Endothelial cell of umbilical vein (primary cell): ENCODE results near the gene DEPDC4.

Experiments
- EZH2 ChIP-seq: IDR thresholded peaks from 2 replicates; pipeline ENCODE4 v1.6.1; 2012; ENCODE audit warnings: borderline replicate concordance, low read depth, mild to moderate bottlenecking, moderate library complexity, low read length, inconsistent platforms; ENCODE audit not compliant: severe bottlenecking
- FOS ChIP-seq: IDR thresholded peaks from 2 replicates; pipeline ENCODE4 v1.6.1; 2011; ENCODE audit warnings: mild to moderate bottlenecking, low read length, moderate library complexity, borderline replicate concordance; ENCODE audit not compliant: insufficient read depth
- GATA2 ChIP-seq: IDR thresholded peaks from 2 replicates; pipeline ENCODE4 v1.7.0; 2011; ENCODE audit warnings: low read depth, mild to moderate bottlenecking, moderate library complexity, mixed read lengths, low read length; ENCODE audit not compliant: insufficient read length, insufficient read depth
- JUN ChIP-seq: IDR thresholded peaks from 2 replicates; pipeline ENCODE4 v1.6.1; 2011; ENCODE audit warnings: borderline replicate concordance, low read depth; ENCODE audit not compliant: insufficient read length, insufficient read depth
- MYC ChIP-seq: IDR thresholded peaks from one replicate; pipeline ENCODE4 v1.6.1; 2011; ENCODE audit warnings: mild to moderate bottlenecking, low read depth, low read length
- POLR2A ChIP-seq: IDR thresholded peaks from 2 replicates; pipeline ENCODE4 v1.6.1; 2012; ENCODE audit warnings: low read depth, mild to moderate bottlenecking, control low read depth, low read length
- POLR2AphosphoS5 ChIP-seq: IDR thresholded peaks from 2 replicates; pipeline ENCODE4 v1.6.1; 2012; ENCODE audit warnings: low read depth, mild to moderate bottlenecking, control low read depth, low read length, moderate library complexity; ENCODE audit not compliant: insufficient read depth
- TF ChIP-seq, protein P1 (sequence below), 2 donors: IDR thresholded peaks; 1 replicate in 1 of 2; 2 replicates in 1 of 2; pipeline ENCODE4 v1.5.1; 2011; ENCODE audit warnings: low read length in 2 of 2, mild to moderate bottlenecking in 2 of 2, moderate library complexity in 2 of 2, control low read depth in 1 of 2, inconsistent platforms in 1 of 2, low read depth in 1 of 2; ENCODE audit not compliant: insufficient read depth in 1 of 2; ENCODE audit errors: extremely low read depth in 1 of 2
- TF ChIP-seq, protein P2 (sequence below): IDR thresholded peaks from 2 replicates; pipeline ENCODE4 v1.6.1; 2011; ENCODE audit not compliant: insufficient read depth, insufficient read length

DNA sequence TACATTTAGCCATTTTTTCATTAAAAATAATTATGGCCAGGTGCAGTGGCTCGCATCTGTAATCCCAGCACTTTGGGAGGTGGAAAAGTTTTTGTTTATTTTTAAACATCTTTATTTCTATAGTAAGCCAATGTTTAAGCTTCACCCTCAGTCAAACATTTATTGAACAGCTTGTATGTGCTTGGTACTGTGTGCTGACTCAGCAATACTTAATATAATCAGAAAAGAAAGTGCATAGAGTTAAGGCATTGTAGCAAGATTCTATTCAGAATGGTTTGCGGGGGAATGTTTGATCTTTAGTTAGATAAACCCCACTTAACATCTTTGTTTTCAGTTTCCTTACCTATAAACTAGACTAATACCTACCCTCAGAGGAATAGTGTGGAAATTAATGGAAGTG lies 55.2 kb downstream of the DEPDC4 start:
- TF ChIP-seq, protein P1, sequence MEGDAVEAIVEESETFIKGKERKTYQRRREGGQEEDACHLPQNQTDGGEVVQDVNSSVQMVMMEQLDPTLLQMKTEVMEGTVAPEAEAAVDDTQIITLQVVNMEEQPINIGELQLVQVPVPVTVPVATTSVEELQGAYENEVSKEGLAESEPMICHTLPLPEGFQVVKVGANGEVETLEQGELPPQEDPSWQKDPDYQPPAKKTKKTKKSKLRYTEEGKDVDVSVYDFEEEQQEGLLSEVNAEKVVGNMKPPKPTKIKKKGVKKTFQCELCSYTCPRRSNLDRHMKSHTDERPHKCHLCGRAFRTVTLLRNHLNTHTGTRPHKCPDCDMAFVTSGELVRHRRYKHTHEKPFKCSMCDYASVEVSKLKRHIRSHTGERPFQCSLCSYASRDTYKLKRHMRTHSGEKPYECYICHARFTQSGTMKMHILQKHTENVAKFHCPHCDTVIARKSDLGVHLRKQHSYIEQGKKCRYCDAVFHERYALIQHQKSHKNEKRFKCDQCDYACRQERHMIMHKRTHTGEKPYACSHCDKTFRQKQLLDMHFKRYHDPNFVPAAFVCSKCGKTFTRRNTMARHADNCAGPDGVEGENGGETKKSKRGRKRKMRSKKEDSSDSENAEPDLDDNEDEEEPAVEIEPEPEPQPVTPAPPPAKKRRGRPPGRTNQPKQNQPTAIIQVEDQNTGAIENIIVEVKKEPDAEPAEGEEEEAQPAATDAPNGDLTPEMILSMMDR (IDR thresholded peaks at IDR 0.05; ENCODE audit: extremely low read depth in 1 of 2, insufficient read depth in 1 of 2, low read depth in 1 of 2, low read length in 2 of 2): no peak
- no peak for TF ChIP-seq POLR2A
- TF ChIP-seq, protein P2, sequence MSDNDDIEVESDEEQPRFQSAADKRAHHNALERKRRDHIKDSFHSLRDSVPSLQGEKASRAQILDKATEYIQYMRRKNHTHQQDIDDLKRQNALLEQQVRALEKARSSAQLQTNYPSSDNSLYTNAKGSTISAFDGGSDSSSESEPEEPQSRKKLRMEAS: no peak
- no peak for TF ChIP-seq EZH2
- no peak for TF ChIP-seq POLR2AphosphoS5
- no peak for TF ChIP-seq GATA2
- TF ChIP-seq MYC: no peak
- no peak for TF ChIP-seq FOS
- TF ChIP-seq JUN: no peak
